ENCODE measurements around the gene HEATR5A.
"Not testable (repeated sequence)": the region's sequence is repeated elsewhere in the genome, so short reads cannot be mapped to it uniquely, and the experiment has no call there.

The HEATR5A gene

GRCh38 chr14:31283153-31283552 is 137.2 kb downstream of the HEATR5A start:
- WGBS (ENCODE audit: extremely low coverage, insufficient coverage, low lambda C conversion rate), result no CpG with 5 or more reads among the region's 1 CpG
- H2AK5ac ChIP-seq (ENCODE audit: low read length), result no peak overlapping the region
- H3K79me1 ChIP-seq (ENCODE audit: low read length), result no peaks in the 10 kb centered on the region
- H3K36me3 ChIP-seq (ENCODE audit: control insufficient read depth, insufficient read depth, low read length), result no peaks in the 10 kb centered on the region
- no peaks in the 10 kb centered on the region for H3K79me2 ChIP-seq (ENCODE audit: control insufficient read depth, insufficient read depth, low read length)
- H3K56ac ChIP-seq (ENCODE audit: low read length), result no peak overlapping the region
- H2BK120ac ChIP-seq (ENCODE audit: low read depth, low read length), result no peak overlapping the region
- no peak overlapping the region for H2BK5ac ChIP-seq (ENCODE audit: low read length)
- no peaks in the 10 kb centered on the region for H3K4me1 ChIP-seq (ENCODE audit: control insufficient read depth, low read depth, low read length)
- H3K18ac ChIP-seq (ENCODE audit: low read length), result no peak overlapping the region
- H3K4me3 ChIP-seq (ENCODE audit: low read length), result no peak overlapping the region
- no peak overlapping the region for H3K23ac ChIP-seq (ENCODE audit: low read length)
- no peak overlapping the region for H4K8ac ChIP-seq (ENCODE audit: low read depth, low read length)
- no peak overlapping the region for H3K27ac ChIP-seq (ENCODE audit: low read depth, low read length)
- H4K5ac ChIP-seq (ENCODE audit: low read length), result no peak overlapping the region
- H3K9ac ChIP-seq (ENCODE audit: low read length), result no peak overlapping the region
- no peak for DNase-seq
- H3K27me3 ChIP-seq (ENCODE audit: insufficient read depth, low read length, poor library complexity), result no peaks in the 10 kb centered on the region
- no peak overlapping the region for H2BK15ac ChIP-seq (replicated peaks; ENCODE audit: low read depth)
- no peak overlapping the region for H3K4me2 ChIP-seq (ENCODE audit: low read length)
- no peak overlapping the region for H3K4ac ChIP-seq (ENCODE audit: low read depth, low read length)

GRCh38 chr14:31280871-31281220 is 139.5 kb downstream of the HEATR5A start:
- Histone ChIP-seq H2AK5ac (ENCODE audit: low read length) (no peak overlapping the region), H3K79me2 (ENCODE audit: control insufficient read depth, insufficient read depth, low read length) (no peaks in the 10 kb centered on the region), H2BK120ac (ENCODE audit: low read depth, low read length) (no peak overlapping the region), H4K5ac (ENCODE audit: low read length) (no peak overlapping the region), H3K56ac (ENCODE audit: low read length) (no peak overlapping the region), H3K4me3 (ENCODE audit: low read length) (no peak overlapping the region), H3K27ac (ENCODE audit: low read depth, low read length) (no peak overlapping the region), H3K4me1 (ENCODE audit: control insufficient read depth, low read depth, low read length) (no peaks in the 10 kb centered on the region), H3K27me3 (ENCODE audit: insufficient read depth, low read length, poor library complexity) (no peaks in the 10 kb centered on the region), H3K4me2 (ENCODE audit: low read length) (no peak overlapping the region), H4K8ac (ENCODE audit: low read depth, low read length) (no peak overlapping the region), H2BK15ac (replicated peaks; ENCODE audit: low read depth) (no peak overlapping the region), H3K23ac (ENCODE audit: low read length) (no peak overlapping the region), H2BK5ac (ENCODE audit: low read length) (no peak overlapping the region), H3K18ac (ENCODE audit: low read length) (no peak overlapping the region), H3K79me1 (ENCODE audit: low read length) (no peaks in the 10 kb centered on the region), H3K36me3 (ENCODE audit: control insufficient read depth, insufficient read depth, low read length) (no peaks in the 10 kb centered on the region), H3K9ac (ENCODE audit: low read length) (no peak overlapping the region), H3K4ac (ENCODE audit: low read depth, low read length) (no peak overlapping the region)
- DNase-seq, result no peak
- WGBS (ENCODE audit: extremely low coverage, insufficient coverage, low lambda C conversion rate), result no CpG with 5 or more reads among the region's 3 CpGs

GRCh38 chr14:31280132-31280870 is 140.0 kb downstream of the HEATR5A start:
- Histone ChIP-seq H4K5ac (ENCODE audit: low read length) (no peak overlapping the region), H3K27ac (ENCODE audit: low read depth, low read length) (no peak overlapping the region), H3K79me2 (ENCODE audit: control insufficient read depth, insufficient read depth, low read length) (no peaks in the 10 kb centered on the region), H4K8ac (ENCODE audit: low read depth, low read length) (no peak overlapping the region), H3K9ac (ENCODE audit: low read length) (no peak overlapping the region), H2BK15ac (replicated peaks; ENCODE audit: low read depth) (no peak overlapping the region), H3K18ac (ENCODE audit: low read length) (no peak overlapping the region), H3K4me2 (ENCODE audit: low read length) (no peak overlapping the region), H3K4me1 (ENCODE audit: control insufficient read depth, low read depth, low read length) (no peaks in the 10 kb centered on the region), H3K4ac (ENCODE audit: low read depth, low read length) (no peak overlapping the region), H3K27me3 (ENCODE audit: insufficient read depth, low read length, poor library complexity) (no peaks in the 10 kb centered on the region), H3K4me3 (ENCODE audit: low read length) (no peak overlapping the region), H3K56ac (ENCODE audit: low read length) (no peak overlapping the region), H2BK5ac (ENCODE audit: low read length) (no peak overlapping the region), H3K36me3 (ENCODE audit: control insufficient read depth, insufficient read depth, low read length) (no peaks in the 10 kb centered on the region), H3K79me1 (ENCODE audit: low read length) (no peaks in the 10 kb centered on the region), H2AK5ac (ENCODE audit: low read length) (no peak overlapping the region), H2BK120ac (ENCODE audit: low read depth, low read length) (no peak overlapping the region), H3K23ac (ENCODE audit: low read length) (no peak overlapping the region)
- DNase-seq, result peak; percentile 29
- no CpG with 5 or more reads among the region's 4 CpGs for WGBS (ENCODE audit: extremely low coverage, insufficient coverage, low lambda C conversion rate)

GRCh38 chr14:31278883-31279282 is 141.5 kb downstream of the HEATR5A start:
- Histone ChIP-seq H3K9ac (ENCODE audit: low read length) (no peak overlapping the region), H3K4me3 (ENCODE audit: low read length) (no peak overlapping the region), H3K27ac (ENCODE audit: low read depth, low read length) (no peak overlapping the region), H3K4me1 (ENCODE audit: control insufficient read depth, low read depth, low read length) (no peaks in the 10 kb centered on the region), H3K4ac (ENCODE audit: low read depth, low read length) (no peak overlapping the region), H3K79me2 (ENCODE audit: control insufficient read depth, insufficient read depth, low read length) (no peaks in the 10 kb centered on the region), H2BK5ac (ENCODE audit: low read length) (no peak overlapping the region), H4K8ac (ENCODE audit: low read depth, low read length) (no peak overlapping the region), H3K56ac (ENCODE audit: low read length) (no peak overlapping the region), H2AK5ac (ENCODE audit: low read length) (no peak overlapping the region), H3K18ac (ENCODE audit: low read length) (no peak overlapping the region), H4K5ac (ENCODE audit: low read length) (no peak overlapping the region), H2BK120ac (ENCODE audit: low read depth, low read length) (no peak overlapping the region), H3K4me2 (ENCODE audit: low read length) (no peak overlapping the region), H3K79me1 (ENCODE audit: low read length) (no peaks in the 10 kb centered on the region), H3K27me3 (ENCODE audit: insufficient read depth, low read length, poor library complexity) (no peaks in the 10 kb centered on the region), H2BK15ac (replicated peaks; ENCODE audit: low read depth) (no peak overlapping the region), H3K36me3 (ENCODE audit: control insufficient read depth, insufficient read depth, low read length) (no peaks in the 10 kb centered on the region), H3K23ac (ENCODE audit: low read length) (no peak overlapping the region)
- WGBS (ENCODE audit: extremely low coverage, insufficient coverage, low lambda C conversion rate), result no CpG with 5 or more reads among the region's 1 CpG
- peak; percentile 27 for DNase-seq

GRCh38 chr14:31277085-31277484 is 143.3 kb downstream of the HEATR5A start:
- Histone ChIP-seq H3K27me3 (ENCODE audit: insufficient read depth, low read length, poor library complexity) (no peaks in the 10 kb centered on the region), H3K27ac (ENCODE audit: low read depth, low read length) (no peak overlapping the region), H2BK5ac (ENCODE audit: low read length) (no peak overlapping the region), H2AK5ac (ENCODE audit: low read length) (no peak overlapping the region), H3K79me1 (ENCODE audit: low read length) (no peaks in the 10 kb centered on the region), H3K4me1 (ENCODE audit: control insufficient read depth, low read depth, low read length) (no peaks in the 10 kb centered on the region), H2BK120ac (ENCODE audit: low read depth, low read length) (no peak overlapping the region), H2BK15ac (replicated peaks; ENCODE audit: low read depth) (no peak overlapping the region), H4K5ac (ENCODE audit: low read length) (no peak overlapping the region), H3K79me2 (ENCODE audit: control insufficient read depth, insufficient read depth, low read length) (no peaks in the 10 kb centered on the region), H3K23ac (ENCODE audit: low read length) (no peak overlapping the region), H4K8ac (ENCODE audit: low read depth, low read length) (no peak overlapping the region), H3K18ac (ENCODE audit: low read length) (no peak overlapping the region), H3K9ac (ENCODE audit: low read length) (no peak overlapping the region), H3K4ac (ENCODE audit: low read depth, low read length) (no peak overlapping the region), H3K56ac (ENCODE audit: low read length) (no peak overlapping the region), H3K4me3 (ENCODE audit: low read length) (no peak overlapping the region), H3K36me3 (ENCODE audit: control insufficient read depth, insufficient read depth, low read length) (no peaks in the 10 kb centered on the region), H3K4me2 (ENCODE audit: low read length) (no peak overlapping the region)
- no CpG with 5 or more reads among the region's 1 CpG for WGBS (ENCODE audit: extremely low coverage, insufficient coverage, low lambda C conversion rate)
- no peak for DNase-seq

DNA sequence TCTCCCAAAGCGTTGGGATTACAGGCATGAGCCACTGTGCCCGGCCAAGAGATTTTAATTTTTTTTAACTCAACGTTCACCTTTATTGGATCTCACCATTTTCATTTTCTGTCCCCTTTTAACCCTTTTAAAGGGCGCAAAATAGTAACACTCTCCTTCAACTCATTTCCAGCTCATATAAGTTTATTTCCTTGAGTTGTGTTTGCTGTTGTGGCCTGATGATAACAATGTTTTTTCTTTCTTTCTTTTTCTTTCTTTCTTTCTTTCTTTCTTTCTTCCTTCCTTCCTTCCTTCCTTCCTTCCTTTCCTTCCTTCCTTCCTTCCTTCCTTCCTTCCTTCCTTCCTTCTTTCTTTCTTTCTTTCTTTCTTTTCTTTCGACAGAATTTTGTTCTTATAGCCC is 143.9 kb downstream of the HEATR5A start:
- H3K4ac ChIP-seq (ENCODE audit: low read depth, low read length); H4K8ac ChIP-seq (ENCODE audit: low read depth, low read length); DNase-seq; H3K23ac ChIP-seq (ENCODE audit: low read length); H3K4me1 ChIP-seq (ENCODE audit: control insufficient read depth, low read depth, low read length); H3K79me1 ChIP-seq (ENCODE audit: low read length); H4K5ac ChIP-seq (ENCODE audit: low read length); H3K56ac ChIP-seq (ENCODE audit: low read length); H3K36me3 ChIP-seq (ENCODE audit: control insufficient read depth, insufficient read depth, low read length); H2BK15ac ChIP-seq (replicated peaks; ENCODE audit: low read depth); H3K9ac ChIP-seq (ENCODE audit: low read length); H2BK120ac ChIP-seq (ENCODE audit: low read depth, low read length); H2BK5ac ChIP-seq (ENCODE audit: low read length); H2AK5ac ChIP-seq (ENCODE audit: low read length); H3K18ac ChIP-seq (ENCODE audit: low read length); H3K27ac ChIP-seq (ENCODE audit: low read depth, low read length); H3K79me2 ChIP-seq (ENCODE audit: control insufficient read depth, insufficient read depth, low read length); H3K27me3 ChIP-seq (ENCODE audit: insufficient read depth, low read length, poor library complexity); H3K4me2 ChIP-seq (ENCODE audit: low read length); H3K4me3 ChIP-seq (ENCODE audit: low read length): not testable (repeated sequence)
- WGBS (ENCODE audit: extremely low coverage, insufficient coverage, low lambda C conversion rate), result no CpG with 5 or more reads among the region's 5 CpGs

Measured in mesendoderm (in vitro differentiated cells).